GM19240 (cell line): ENCODE data around the gene ACTR1B.
A peak's percentile ranks its signal among the peaks of the same experiment; 100 is the strongest.
"Not testable (repeated sequence)": the region's sequence is repeated elsewhere in the genome, so short reads cannot be mapped to it uniquely, and the experiment has no call there.

Experiments used
- DNase-seq: peaks from one replicate; pipeline ENCODE4 v3.0.0; 2011; ENCODE audit warnings: low spot score; ENCODE audit not compliant: insufficient read length

The ACTR1B gene

DNA sequence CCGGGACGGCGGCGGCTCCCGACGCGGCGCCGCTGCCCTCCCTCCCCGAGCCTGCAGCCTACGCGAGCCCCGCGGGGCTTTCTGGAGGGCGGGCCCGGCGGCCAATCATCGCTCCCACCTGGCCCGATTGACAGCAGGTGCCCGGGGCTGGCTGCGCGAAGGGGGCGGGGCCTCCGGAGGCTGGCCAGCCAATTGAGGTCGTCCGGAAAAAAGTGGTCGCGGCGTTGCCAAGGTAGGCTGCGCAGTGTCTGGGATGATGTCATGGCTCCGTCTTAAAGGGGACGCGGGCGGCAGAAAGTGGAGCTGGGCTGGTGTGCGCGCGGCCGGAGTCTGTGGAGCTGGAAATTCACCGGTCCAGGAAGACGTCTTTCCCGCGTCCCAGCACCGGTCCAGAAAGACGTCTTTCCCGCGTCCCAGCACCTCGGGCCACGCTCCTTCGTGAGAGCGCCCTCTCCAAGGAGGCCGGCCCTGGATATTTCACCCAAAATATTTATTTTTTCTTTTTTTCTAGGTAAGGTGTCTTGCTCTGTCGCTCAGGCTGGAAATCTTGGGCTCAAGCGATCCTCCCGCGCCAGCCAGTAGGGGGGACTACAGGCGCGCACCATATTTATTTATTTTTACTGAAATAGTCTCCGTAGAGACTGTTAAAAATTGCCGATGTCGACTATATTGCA lies at the start of gene ACTR1B:
TSS of gene ACTR1B (minus strand) at position 83 of the 674 bp plus-strand sequence. CDS start 154 bp downstream, outside the sequence.
- DNase-seq: peak; percentile 83

DNA sequence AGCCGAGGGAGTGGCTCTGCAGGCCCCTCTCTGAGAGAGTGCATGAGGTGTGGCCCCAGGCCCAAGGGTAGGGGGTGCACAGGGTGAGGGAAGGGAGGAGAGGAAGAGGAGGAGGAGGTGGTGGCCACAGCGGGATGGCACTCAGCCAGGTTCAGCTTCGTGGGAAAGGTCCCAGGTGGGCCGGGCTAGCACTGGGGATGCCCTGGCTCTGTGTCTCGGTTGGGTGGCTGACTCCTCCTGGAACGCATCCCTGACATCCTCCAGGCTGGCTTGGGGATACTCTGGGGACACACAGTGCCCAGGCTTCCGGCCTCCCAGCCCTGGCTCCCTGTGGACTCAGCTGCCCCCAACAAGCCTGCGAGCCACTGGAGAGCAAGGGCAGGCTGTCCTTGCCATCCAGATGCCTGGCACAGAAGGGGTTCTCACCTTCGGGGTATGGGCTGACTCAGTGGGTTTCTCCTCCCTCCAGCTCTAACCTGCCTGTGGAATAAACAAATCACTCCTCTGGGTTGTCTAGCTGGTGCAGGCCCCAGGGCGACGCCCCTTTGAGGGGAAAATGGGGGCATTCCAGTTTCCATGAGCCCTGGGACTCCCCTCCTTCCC lies 49.0 kb upstream of the ACTR1B start:
- DNase-seq: no peak

DNA sequence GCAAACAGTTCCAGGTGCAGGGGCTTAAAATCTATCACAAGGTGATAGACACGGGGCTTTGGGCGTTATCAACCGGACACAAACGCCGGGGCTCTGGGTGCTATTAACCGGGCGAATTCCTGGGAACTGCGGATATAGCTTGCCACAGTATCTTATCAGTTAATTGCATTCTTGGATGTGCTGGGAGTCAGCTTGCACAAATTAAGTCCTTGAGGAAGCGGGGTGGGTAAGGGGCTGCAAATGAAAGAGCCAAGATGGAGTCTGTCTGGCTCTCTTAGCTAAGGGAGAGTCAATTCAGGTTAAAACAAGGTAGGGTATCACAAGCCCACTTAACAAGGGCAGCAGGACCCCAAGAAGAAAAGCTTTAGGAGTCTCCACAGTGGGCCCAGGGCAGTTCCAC lies 48.3 kb upstream of the ACTR1B start:
- not testable (repeated sequence) for DNase-seq

DNA sequence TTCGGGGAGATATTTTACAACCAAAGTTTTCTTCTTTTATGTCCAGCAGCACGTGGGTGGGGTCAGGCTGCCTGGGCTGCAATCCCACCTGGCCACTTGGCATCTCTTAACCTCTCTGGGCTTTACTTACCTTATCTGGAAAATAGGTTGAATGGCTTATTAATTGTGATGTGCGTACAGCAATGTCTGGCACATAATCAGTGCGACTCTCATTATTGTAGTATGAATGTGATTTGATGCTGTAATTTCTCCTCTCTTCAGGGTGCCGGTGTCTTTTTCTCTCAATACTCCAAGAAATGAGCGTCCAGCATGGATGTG lies 47.5 kb upstream of the ACTR1B start:
- no peak for DNase-seq

DNA sequence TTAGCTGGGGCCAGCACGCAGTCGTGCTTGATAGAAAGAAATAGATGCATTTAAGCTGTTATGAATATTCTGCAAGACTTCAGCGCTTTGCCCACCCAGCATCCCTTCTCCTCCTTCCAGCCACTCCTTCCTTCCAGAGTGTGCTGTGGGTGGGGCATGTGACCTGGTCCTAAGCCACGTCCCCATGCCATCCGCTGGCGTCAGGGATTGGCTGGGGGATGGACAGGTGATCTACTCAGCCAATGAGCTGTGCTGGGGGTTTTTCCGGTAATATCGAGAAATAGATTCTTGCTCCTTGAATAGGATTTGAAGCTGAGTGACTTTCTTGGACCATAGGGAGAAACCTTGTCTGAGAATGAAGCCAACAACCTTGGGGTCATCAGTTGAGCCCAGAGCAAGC lies 44.8 kb upstream of the ACTR1B start:
- no peak for DNase-seq

DNA sequence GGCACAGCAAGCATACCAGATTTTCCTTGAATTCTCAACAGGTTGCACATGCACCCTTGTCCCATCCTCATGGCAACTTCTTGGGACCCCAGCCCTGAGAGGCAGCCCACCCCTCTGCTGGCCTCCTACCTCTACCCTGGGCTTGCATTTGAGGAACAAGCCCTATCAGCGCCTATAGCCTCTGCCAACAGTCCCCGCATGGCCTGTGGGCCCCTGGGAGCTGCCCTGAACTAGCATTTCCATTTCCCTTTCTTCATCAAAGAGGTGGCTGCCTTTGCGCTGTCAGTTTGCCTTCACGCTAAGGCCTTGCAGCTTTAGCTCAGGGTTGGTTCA lies 44.2 kb upstream of the ACTR1B start:
- no peak for DNase-seq

DNA sequence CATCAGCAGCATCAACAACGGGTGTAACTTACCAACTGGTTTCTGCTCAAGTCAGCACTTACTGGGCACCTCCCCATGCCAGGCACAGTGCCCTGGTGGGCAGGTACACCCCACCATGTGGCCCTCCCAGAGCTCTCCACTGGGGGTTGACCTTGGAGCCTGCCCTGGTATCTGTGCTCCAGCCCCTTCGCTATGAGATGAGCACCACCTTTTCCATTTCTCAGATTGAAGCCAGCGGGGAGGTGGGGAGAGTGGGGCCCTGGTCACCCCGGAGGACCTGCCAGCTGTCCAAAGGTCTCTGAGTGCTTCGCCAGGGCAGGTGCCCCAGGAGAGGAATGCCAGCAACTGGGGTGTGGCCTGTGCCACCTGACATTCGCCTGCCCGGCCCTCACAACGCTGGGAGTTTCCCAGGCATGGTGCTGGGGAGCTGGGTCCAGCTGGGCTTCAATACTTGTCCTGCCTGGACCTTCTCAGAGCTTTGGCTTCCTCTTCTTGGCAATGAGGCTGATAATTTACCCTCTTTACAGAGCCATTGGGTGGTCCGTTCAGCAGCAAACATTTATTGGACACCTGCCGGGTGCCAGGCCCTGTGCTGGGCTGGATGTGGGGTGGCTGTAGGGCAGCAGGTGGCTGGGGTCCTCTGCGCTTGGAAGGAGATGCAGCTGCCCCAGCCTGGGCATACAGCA lies 43.7 kb upstream of the ACTR1B start:
- DNase-seq: no peak

DNA sequence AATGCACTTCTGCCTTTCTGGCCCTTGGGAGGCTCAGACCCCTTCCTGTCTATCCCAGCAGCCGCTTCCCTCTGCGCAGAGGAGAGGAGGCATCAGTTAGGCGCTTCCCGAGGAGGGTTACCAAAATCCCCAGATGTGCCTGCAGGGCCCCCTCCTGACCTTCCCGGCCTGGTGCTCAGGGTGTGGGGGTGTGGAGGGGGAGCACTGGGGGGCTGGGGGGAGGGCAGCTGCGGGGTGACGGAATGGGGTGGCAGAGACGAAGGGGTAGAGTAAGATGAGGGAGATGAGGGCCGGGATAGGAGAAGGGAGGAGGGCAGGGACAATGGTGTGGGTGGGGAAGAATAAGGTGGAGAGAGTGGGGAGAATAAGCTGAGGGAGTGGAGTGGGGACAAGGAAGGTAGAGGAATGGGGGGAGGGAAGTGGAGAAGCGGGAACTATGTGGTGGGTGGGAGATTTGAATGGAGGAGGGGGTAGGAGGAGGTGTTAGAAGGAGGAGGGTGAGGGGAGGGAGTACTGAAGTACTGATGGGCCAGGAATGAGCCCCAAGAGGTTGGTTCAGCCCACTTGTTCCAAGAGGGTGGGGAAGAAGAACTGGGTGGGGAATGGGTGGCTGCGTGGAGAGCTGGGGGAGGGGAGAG lies 43.0 kb upstream of the ACTR1B start:
- DNase-seq: no peak

DNA sequence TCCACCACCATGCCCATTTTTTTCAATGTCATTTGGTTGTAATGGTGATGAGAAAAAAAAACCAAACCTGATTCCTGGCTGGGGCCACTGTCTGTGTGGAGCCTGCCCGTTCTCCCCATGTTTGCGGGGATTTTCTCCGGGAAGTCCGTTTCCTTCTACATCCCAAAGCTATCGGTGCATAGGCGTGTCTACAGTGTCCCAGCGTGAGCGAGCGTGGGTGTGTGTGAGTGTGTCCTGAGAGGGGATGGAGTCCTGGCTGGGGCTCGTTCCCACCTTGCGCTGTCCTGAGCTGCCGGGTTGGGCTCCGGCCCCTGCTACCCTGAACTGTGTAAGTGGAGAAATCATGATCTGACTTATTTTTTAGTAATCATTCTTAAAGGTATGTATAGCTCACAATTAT lies 42.3 kb upstream of the ACTR1B start:
- DNase-seq: no peak

DNA sequence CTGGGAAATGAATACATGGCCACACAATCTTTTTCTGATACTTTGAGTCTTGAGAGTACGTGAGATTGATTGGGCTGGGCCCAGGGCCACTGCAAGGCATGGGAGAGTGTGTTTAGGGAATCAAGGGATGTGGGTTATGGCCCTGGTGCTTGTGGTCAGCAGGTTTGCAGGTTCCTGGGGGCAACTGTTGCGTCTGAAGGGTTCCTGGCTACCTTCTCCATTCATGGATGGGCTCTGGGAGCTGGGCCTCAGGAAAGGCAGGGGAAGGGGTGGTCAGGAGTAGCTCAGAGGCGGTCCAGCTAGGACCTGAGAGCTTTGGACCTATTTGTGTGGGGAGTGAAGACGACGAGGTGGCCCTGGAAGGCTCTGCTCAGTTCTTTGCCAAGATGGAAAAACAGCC lies 41.1 kb upstream of the ACTR1B start:
- DNase-seq: no peak

DNA sequence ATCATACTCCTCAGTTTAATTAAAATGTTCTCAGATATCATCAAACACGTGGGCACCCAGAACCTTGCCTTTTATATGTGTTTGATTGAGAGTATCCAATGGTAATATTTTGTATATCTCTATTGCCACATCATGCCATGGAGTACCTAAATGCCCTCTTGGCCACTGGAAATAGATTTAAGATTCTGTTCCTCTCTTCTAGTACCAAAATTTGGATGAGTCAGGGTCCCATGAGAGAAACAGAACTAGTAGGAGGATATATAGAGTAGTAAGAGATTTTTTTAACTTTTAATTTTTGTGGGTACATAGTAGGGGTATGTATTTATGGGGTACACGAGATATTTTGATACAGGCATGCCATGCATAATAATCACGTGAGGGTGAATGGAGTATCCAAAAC lies 39.9 kb upstream of the ACTR1B start:
- DNase-seq: no peak

DNA sequence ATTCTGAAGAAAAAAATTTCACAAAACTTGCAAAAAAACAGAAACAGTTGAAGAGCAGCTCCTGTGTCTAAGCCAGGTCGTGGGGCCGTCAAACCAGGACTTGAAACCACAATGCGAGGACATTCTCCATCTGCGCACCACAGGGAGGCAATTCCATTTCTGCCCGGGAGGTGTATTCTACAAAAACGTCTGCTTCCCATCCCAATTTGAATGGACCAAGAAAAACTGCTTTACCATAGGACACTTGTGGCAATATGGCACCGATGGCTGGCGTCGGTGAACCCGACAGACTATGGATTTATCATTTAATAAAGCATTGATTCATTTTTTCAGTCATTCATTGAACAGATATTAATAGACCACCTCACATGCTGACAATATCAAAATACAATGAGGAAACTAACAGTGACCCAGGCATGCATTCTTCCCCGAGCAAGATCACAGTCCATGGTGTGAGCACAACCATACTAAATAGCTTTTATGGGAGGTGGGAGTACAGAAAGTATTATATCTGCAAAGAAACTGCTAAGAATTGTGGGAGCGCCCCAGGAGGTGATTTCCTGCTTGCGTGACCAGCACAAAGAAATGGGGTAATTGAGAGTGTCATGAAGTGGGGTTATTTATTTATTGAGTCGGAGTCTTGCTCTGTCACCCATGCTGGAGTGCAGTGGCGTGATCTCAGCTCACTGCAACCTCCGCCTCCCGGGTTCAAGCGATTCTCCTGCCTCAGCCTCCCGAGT lies 39.1 kb upstream of the ACTR1B start:
- DNase-seq: no peak

DNA sequence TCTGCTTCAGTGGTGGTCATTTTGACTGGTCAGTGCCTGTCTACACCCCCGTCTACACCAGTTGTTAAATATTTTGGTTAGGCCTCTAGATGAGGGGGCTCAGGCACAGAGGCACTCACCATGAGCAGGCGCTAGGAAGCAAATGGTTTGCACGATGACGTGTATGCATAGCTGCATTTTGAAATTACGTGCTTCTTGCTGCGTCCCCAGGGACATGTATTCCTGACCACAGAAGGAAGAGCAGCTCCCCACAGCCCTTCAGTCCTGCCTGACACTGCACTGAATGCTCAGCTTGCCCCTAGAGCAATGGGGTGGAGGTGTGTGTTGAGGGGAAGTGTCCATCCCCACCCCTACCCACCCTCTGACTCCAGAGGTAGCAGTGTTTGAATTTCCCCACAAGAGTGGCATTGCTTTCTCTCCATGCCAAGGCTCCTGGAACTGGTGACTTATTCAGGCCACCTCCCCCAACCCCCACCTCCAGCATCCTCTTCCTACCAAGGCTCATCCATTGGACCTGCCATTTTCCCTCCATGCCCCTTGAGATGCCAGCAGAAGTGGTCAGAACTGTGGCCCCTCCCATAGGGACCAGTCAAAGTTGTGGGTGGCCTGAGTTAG lies 38.1 kb upstream of the ACTR1B start:
- no peak for DNase-seq

DNA sequence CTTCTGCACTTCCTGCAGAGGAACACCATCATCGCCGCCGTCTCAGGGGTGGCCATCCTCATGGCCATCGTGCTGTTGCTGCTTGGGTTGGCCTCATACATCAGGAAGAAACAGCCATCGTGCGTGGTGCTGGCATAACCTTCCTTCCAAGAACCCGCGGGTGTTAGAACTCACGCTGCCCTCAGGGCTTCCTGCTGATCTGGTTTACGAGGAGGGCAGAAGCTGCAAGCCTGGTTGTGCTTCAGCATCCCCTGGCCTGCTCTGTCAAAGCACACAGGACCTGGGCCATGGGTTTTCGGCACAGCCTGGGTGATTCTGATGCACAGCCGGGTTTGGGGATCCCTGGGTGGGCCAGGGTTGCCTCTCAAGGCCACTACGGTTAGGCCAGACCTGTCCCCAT lies 37.3 kb upstream of the ACTR1B start:
- no peak for DNase-seq

DNA sequence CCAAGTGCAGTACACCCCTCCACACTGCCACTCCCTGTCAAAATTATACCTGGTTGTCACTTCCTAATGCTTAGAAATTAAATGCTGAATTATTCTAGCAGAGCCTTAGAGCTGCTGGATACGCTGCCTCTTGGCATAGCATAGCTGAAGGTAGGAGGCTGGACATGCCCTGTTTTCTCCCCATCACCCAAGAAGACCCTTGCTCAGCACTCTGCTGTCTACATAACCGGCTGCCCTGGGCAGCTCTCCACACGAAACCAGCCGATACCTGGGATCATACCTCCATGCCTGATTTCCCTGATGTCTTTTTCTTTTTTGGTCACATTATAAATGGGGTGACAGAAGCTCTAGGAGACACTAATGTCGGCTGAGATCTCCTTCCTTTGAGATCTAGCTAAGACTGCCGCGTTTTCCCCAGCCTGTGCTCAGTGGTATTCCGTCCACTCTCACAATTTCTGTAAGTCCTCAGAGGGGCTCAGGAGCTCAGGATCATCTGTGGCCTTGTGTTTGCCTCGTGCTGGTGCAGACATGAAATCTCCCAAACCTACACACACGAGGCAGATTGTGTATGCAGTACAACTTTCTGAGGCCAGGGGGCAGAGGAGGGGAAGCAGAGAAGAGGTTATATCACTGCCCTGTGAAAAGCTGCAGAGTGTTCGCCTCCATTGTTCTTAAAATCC lies 36.1 kb upstream of the ACTR1B start:
- DNase-seq: no peak

DNA sequence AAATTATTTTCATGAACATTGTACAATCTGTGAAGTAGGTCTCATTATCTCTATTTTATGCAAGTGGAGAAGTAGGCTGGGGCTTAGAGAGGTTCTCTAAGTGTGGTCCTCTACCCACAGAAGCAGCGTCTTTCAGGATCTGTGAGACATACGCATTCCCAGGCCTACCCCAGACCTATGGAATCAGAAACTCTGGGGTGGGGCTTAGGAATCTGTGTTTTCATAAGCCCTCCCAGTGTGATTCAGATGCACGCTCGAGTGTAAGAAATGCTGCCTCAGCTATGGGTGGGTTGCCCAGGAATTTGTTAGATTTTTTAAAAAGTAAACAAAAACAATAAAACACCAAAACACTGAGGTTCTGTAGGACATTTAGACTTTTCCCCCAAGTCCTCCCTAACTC lies 34.7 kb upstream of the ACTR1B start:
- no peak for DNase-seq

DNA sequence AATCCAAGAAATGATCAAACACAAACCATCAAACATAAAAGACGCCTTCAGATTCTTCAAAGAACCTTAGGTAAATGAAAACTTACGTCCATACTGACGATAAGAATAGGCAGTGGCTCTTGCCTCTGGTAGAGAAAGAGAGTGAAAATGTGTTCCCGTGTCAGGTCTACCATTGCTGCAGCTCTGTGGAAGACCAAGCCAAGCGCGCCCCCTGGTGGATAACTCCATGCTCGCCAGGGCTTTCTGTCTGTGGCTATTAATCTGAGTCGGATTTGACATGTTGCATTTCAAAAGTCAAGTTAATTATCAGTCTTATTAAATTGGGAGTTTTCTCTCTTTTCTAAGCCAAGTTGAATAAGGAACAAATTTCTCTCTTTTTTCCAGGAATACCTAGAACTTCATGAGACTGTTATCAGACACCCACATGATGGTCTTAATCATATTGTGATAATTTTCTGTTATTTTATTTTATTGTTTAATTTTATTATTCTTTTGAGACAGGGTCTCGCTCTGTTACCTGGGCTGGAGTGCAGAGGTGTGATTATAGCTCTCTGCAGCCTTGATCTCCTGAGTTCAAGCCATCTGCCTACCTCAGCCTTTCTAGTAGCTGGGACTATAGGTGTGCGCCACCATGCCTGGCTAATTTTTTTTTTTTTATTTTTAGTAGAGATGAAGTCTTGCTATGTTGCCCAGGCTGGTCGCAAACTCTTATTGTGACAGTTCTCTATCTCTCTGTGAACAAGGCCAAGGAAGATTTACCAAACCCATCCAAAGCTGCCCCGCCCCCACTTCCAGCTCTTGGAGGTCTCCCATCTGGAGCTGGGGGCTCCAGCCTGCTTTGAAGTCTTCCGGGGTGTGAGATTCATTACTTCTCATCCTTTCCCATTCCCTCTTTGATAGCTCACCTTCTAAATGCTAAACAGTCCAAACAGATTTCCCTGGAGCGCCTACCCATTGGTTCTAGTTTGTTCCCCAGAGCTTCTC lies 33.7 kb upstream of the ACTR1B start:
- DNase-seq: peak; percentile 76

DNA sequence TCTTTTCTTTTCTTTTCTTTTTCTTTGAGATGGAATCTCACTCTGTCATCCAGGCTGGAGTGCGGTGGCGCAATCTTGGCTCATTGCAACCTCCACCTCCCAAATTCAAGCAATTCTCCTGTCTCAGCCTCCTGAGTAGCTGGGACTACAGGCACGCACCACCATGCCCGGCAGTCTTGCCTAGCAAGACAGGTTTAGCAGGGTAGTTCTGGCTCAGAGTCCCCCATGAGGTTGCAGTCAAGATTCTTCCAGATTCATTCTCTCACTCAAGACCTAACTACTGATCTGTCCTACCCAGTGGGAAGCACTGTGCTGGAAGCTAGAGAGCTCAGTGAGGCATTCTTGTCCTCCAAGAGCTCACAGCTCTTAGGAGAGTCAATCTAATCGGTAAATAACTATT lies 31.9 kb upstream of the ACTR1B start:
- DNase-seq: no peak

DNA sequence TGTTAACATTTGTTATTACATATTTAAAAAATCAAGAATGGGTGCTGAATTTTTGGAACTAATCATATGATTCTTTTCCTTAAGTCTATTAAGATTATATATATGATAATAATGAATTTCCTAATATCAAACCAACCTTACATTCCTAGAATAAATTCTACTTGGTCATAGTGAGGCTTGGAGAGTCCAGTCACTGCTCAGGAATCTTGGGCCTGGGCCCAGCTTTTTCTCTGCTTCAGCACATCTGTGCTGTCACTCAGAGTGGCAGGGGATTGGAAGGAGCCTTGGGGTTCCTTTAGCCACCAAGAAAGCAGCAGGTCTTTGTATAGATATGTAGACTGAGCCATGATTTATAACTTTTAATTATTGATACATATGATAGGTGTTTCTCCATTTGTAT lies 29.6 kb upstream of the ACTR1B start:
- no peak for DNase-seq

DNA sequence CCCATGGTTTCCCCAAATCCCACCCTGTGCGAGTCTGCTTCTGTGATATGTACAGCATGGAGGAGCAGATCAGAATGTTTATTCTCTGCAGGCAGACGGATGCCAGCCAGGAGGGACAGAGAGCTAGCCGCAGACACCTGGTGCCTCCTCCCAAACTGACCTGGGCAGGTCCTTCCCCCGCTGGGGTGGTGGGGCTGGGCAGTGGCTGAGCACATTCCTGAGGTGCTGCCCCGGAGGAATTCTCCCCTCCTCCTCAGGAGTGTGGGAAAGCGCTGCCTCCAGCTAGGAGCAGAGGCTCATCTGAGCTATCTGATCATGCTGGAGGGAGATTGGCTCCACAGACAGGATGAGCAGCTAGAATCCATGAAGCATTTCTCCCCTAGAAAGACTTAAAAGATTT lies 27.3 kb upstream of the ACTR1B start:
- DNase-seq: no peak
